GM12891 (cell line): ENCODE measurements around the gene ABHD17A.

Experiments used
- POLR2A ChIP-seq: IDR thresholded peaks from 2 replicates; pipeline ENCODE4 v1.6.1; 2011; ENCODE audit warnings: low read depth, low read length, control low read depth
- POLR2AphosphoS5 ChIP-seq: IDR thresholded peaks from 2 replicates; pipeline ENCODE4 v1.6.1; 2011; ENCODE audit warnings: low read depth, low read length, control low read depth
- TAF1 ChIP-seq: IDR thresholded peaks from 2 replicates; pipeline ENCODE4 v1.6.1; 2011; ENCODE audit warnings: low read depth, low read length, control low read depth

- no peak for TF ChIP-seq POLR2A
- no peak for TF ChIP-seq POLR2AphosphoS5
- TF ChIP-seq TAF1, result no peak
Measured at GRCh38 chr19:1847348-1847683, 38.0 kb downstream of the ABHD17A start.
